Thyroid gland (tissue), 4 donors: Measurements from ENCODE around the gene MAPK4.

Experiments
- POLR2A ChIP-seq, 2 donors: fragments of 450-650 bp; IDR thresholded peaks; one replicate each; pipeline ENCODE4 v1.6.1; 2017; ENCODE audit warnings: antibody characterized with exemption in 2 of 2, mild to moderate bottlenecking in 2 of 2, moderate library complexity in 1 of 2
- TF ChIP-seq, protein P1 (sequence below), 6 experiments: fragments of 200-600 bp in 3 of 6; fragments of 450-650 bp in 3 of 6; sonication (generic) in 3 of 6; IDR thresholded peaks; one replicate each; pipeline ENCODE4 v1.5.1; 2016 to 2019; ENCODE audit warnings: antibody characterized with exemption in 6 of 6, mild to moderate bottlenecking in 2 of 6, inconsistent platforms in 1 of 6, moderate library complexity in 1 of 6

DNA sequence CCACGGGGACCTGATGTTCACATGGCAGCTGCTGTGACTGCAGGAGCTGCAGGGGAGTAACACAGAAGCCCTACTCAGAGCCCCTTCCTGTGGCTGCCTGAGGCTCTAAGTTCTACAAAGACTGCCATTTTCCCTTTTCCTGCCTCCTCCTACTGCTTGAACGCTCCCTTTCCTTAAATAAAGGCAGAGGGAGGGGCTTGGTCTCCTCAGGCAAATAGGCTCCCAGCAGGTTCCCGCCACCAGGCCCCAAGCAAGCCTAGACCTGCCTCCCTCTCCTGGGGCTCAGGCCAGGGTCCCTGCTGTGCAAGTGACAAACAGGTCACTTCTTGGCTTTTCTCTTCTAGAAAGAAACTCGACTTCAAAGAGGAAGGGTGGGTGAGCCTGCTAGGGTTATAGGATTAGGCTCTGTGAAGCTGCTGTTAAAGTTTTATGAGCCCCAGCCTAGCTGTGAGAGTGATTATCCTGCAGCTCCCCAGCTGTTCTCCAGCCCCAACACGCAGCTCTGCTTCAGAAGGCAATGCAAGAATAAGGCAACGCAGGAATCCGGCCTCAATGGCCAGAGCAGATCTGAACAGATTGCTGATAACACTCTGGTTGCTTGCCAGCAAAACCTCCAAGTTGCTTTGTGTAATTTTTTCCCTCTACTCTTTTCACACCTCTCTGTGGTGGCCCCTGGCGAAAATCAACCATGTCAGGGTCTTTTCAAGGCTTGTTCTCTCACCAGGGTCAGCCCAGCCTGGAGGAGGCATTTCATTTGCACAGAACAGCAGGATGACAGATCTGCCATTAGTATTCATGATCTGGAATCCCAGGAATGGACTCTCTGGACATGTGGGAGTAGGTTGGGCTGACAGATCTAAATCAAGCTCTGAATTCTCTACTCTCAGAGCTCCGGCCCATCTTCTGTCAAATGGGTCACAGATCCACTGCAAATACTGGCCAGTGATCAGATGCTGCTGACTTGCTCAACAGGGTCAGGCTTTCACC is 188.6 kb downstream of the MAPK4 start:
- TF ChIP-seq POLR2A (IDR thresholded peaks at IDR 0.05), result no peak
- TF ChIP-seq, protein P1, sequence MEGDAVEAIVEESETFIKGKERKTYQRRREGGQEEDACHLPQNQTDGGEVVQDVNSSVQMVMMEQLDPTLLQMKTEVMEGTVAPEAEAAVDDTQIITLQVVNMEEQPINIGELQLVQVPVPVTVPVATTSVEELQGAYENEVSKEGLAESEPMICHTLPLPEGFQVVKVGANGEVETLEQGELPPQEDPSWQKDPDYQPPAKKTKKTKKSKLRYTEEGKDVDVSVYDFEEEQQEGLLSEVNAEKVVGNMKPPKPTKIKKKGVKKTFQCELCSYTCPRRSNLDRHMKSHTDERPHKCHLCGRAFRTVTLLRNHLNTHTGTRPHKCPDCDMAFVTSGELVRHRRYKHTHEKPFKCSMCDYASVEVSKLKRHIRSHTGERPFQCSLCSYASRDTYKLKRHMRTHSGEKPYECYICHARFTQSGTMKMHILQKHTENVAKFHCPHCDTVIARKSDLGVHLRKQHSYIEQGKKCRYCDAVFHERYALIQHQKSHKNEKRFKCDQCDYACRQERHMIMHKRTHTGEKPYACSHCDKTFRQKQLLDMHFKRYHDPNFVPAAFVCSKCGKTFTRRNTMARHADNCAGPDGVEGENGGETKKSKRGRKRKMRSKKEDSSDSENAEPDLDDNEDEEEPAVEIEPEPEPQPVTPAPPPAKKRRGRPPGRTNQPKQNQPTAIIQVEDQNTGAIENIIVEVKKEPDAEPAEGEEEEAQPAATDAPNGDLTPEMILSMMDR (IDR thresholded peaks at IDR 0.05), result no peak
